Activated CD4-positive, alpha-beta T cell treated with anti-CD3 and anti-CD28 coated beads, Interleukin-2, amount 50 U/mL, for 16 hours (primary cell): Measurements from ENCODE around the gene KLHL22.
"Not testable (repeated sequence)": the region's sequence is repeated elsewhere in the genome, so short reads cannot be mapped to it uniquely, and the experiment has no call there.

Experiments used
- DNase-seq: peaks from one replicate; pipeline ENCODE4 v3.0.0-alpha.2; 2020

The KLHL22 gene

GRCh38 chr22:20466659-20467379 is 28.8 kb downstream of the KLHL22 start:
- DNase-seq = no peak

GRCh38 chr22:20465759-20466077 is 29.9 kb downstream of the KLHL22 start:
- DNase-seq = no peak

GRCh38 chr22:20464912-20465758 is 30.5 kb downstream of the KLHL22 start:
- DNase-seq = no peak

GRCh38 chr22:20464096-20464614 is 31.4 kb downstream of the KLHL22 start:
- DNase-seq = peak; percentile 64

GRCh38 chr22:20463324-20464095 is 32.1 kb downstream of the KLHL22 start:
- peak; percentile 47 for DNase-seq

- DNase-seq = no peak
Observed at GRCh38 chr22:20459862-20460261, 35.7 kb downstream of the KLHL22 start.

- no peak for DNase-seq
Observed at GRCh38 chr22:20459152-20459542, 36.4 kb downstream of the KLHL22 start.

GRCh38 chr22:20458530-20459151 is 37.0 kb downstream of the KLHL22 start:
- DNase-seq = no peak

GRCh38 chr22:20457506-20458240 is 37.9 kb downstream of the KLHL22 start:
- no peak for DNase-seq

- DNase-seq = no peak
Observed at GRCh38 chr22:20456722-20457076, 38.9 kb downstream of the KLHL22 start.

GRCh38 chr22:20456064-20456721 is 39.4 kb downstream of the KLHL22 start:
- DNase-seq = peak; percentile 79

GRCh38 chr22:20455709-20456063 is 39.9 kb downstream of the KLHL22 start:
- DNase-seq = no peak

GRCh38 chr22:20453222-20453621 is 42.4 kb downstream of the KLHL22 start:
- DNase-seq = no peak

- no peak for DNase-seq
Observed at GRCh38 chr22:20451920-20452319, 43.7 kb downstream of the KLHL22 start.

GRCh38 chr22:20451129-20451778 is 44.3 kb downstream of the KLHL22 start:
- DNase-seq = not testable (repeated sequence)

GRCh38 chr22:20450551-20450906 is 45.1 kb downstream of the KLHL22 start:
- DNase-seq = no peak

- no peak for DNase-seq
Observed at GRCh38 chr22:20449819-20450550, 45.6 kb downstream of the KLHL22 start.

- no peak for DNase-seq
Observed at GRCh38 chr22:20448630-20449029, 47.0 kb downstream of the KLHL22 start.

GRCh38 chr22:20446383-20446970 is 49.1 kb downstream of the KLHL22 start:
- no peak for DNase-seq

- DNase-seq = no peak
Observed at GRCh38 chr22:20444325-20444724, 51.3 kb downstream of the KLHL22 start.
